Endothelial cell of umbilical vein (primary cell): Measurements from ENCODE around the gene MPP3. TPM values are rescaled to one million over a fixed set of nuclear protein-coding genes. Genes with fewer than 3 reads are reported as not detected.

ENCODE experiments used
- BruUV-seq: library from RNA; stranded (reverse); fragments of 400-500 nt; replicated peaks from 2 replicates; lab custom pipeline; 2021; lab: Mats Ljungman, UMichigan
- CTCF ChIA-PET: fragments of 300-600, 350-600 bp; sonication (Branson Sonifier 250); formaldehyde crosslinking; loops from one replicate; lab custom pipeline; 2021; ENCODE audit warnings: antibody characterized with exemption, inconsistent platforms; lab: Charles Lee
- POLR2A ChIA-PET: fragments of 300-600, 350-600 bp; sonication (Branson Sonifier 250); formaldehyde crosslinking; loops from one replicate; lab custom pipeline; 2021; ENCODE audit warnings: antibody characterized with exemption, inconsistent platforms; lab: Charles Lee
- DNase-seq: peaks from one replicate; pipeline ENCODE4 v3.0.0-alpha.2; 2011; ENCODE audit warnings: low read depth, low spot score
- FAIRE-seq: peaks from 2 replicates; lab custom pipeline; 2011; peaks lifted over from hg19 to GRCh38; lab: Jason Lieb, UNC
- H2AFZ ChIP-seq: 2 replicates; pipeline ENCODE4 v1.6.0; 2012; ENCODE audit warnings: low read depth, low read length, control low read depth, inconsistent platforms
- H3K27ac ChIP-seq: 2 replicates; pipeline ENCODE4 v1.5.1; 2011; ENCODE audit warnings: low read depth, mild to moderate bottlenecking, control low read depth, low read length, moderate library complexity; ENCODE audit not compliant: insufficient read depth
- H3K27me3 ChIP-seq, 2 experiments: 2 replicates each; pipeline versions ENCODE4 v1.6.0 to v1.6.1; 2011; ENCODE audit warnings: low read length in 2 of 2, mixed read lengths in 1 of 2; ENCODE audit not compliant: control insufficient read depth in 2 of 2, insufficient read depth in 2 of 2
- H3K36me3 ChIP-seq, 2 experiments: 2 replicates in 1 of 2; 3 replicates in 1 of 2; pipeline ENCODE4 v1.5.1; 2011; ENCODE audit warnings: low read length in 2 of 2, mild to moderate bottlenecking in 1 of 2, moderate library complexity in 1 of 2; ENCODE audit not compliant: control insufficient read depth in 2 of 2, insufficient read depth in 2 of 2; ENCODE audit errors: extremely low read depth in 1 of 2
- H3K4me1 ChIP-seq: 3 replicates; pipeline ENCODE4 v1.5.1; 2011; ENCODE audit warnings: mild to moderate bottlenecking, low read length; ENCODE audit not compliant: control insufficient read depth, insufficient read depth; ENCODE audit errors: extremely low read depth
- H3K4me2 ChIP-seq: 2 replicates; pipeline ENCODE4 v1.6.1; 2011; ENCODE audit warnings: low read length, control low read depth, mixed read lengths; ENCODE audit not compliant: insufficient read depth
- H3K4me3 ChIP-seq, 3 experiments: fragments of 200-600 bp in 1 of 3; sonication (generic), shearing (Covaris generic) in 1 of 3; replicated peaks in 1 of 3; 2 replicates each; pipeline ENCODE4 v1.5.1; 2011 to 2016; ENCODE audit warnings: control low read depth in 3 of 3, low read length in 3 of 3, mild to moderate bottlenecking in 2 of 3, inconsistent platforms in 1 of 3, low read depth in 1 of 3, moderate library complexity in 1 of 3; ENCODE audit not compliant: insufficient read depth in 1 of 3
- H3K79me2 ChIP-seq: 2 replicates; pipeline ENCODE4 v1.6.0; 2012; ENCODE audit warnings: low read length, inconsistent platforms; ENCODE audit not compliant: control insufficient read depth, insufficient read depth
- H3K9ac ChIP-seq: replicated peaks from 2 replicates; pipeline ENCODE3; 2011; ENCODE audit warnings: low read length, control low read depth; ENCODE audit not compliant: insufficient read depth; ENCODE audit errors: extremely low read depth
- H3K9me1 ChIP-seq: replicated peaks from 3 replicates; pipeline ENCODE4 v1.6.0; 2011; ENCODE audit warnings: mild to moderate bottlenecking, low read length; ENCODE audit not compliant: control insufficient read depth, insufficient read depth; ENCODE audit errors: extremely low read depth
- H3K9me3 ChIP-seq: replicated peaks from 2 replicates; pipeline ENCODE4 v1.5.1; 2012; ENCODE audit warnings: low read length, inconsistent platforms; ENCODE audit not compliant: control insufficient read depth, insufficient read depth
- H4K20me1 ChIP-seq: replicated peaks from 2 replicates; pipeline ENCODE3; 2011; ENCODE audit warnings: mild to moderate bottlenecking, low read length; ENCODE audit not compliant: control insufficient read depth, insufficient read depth; ENCODE audit errors: extremely low read depth
- EZH2 ChIP-seq: IDR thresholded peaks from 2 replicates; pipeline ENCODE4 v1.6.1; 2012; ENCODE audit warnings: borderline replicate concordance, low read depth, mild to moderate bottlenecking, moderate library complexity, low read length, inconsistent platforms; ENCODE audit not compliant: severe bottlenecking
- FOS ChIP-seq: IDR thresholded peaks from 2 replicates; pipeline ENCODE4 v1.6.1; 2011; ENCODE audit warnings: mild to moderate bottlenecking, low read length, moderate library complexity, borderline replicate concordance; ENCODE audit not compliant: insufficient read depth
- GATA2 ChIP-seq: IDR thresholded peaks from 2 replicates; pipeline ENCODE4 v1.7.0; 2011; ENCODE audit warnings: low read depth, mild to moderate bottlenecking, moderate library complexity, mixed read lengths, low read length; ENCODE audit not compliant: insufficient read length, insufficient read depth
- JUN ChIP-seq: IDR thresholded peaks from 2 replicates; pipeline ENCODE4 v1.6.1; 2011; ENCODE audit warnings: borderline replicate concordance, low read depth; ENCODE audit not compliant: insufficient read length, insufficient read depth
- MYC ChIP-seq: IDR thresholded peaks from one replicate; pipeline ENCODE4 v1.6.1; 2011; ENCODE audit warnings: mild to moderate bottlenecking, low read depth, low read length
- POLR2A ChIP-seq: IDR thresholded peaks from 2 replicates; pipeline ENCODE4 v1.6.1; 2012; ENCODE audit warnings: low read depth, mild to moderate bottlenecking, control low read depth, low read length
- POLR2AphosphoS5 ChIP-seq: IDR thresholded peaks from 2 replicates; pipeline ENCODE4 v1.6.1; 2012; ENCODE audit warnings: low read depth, mild to moderate bottlenecking, control low read depth, low read length, moderate library complexity; ENCODE audit not compliant: insufficient read depth
- dilution Hi-C: fragments of 300-500 bp; cut with MboI; formaldehyde crosslinking; loops from one replicate; pipeline ENCODE4 v1.15.0; 2019; ENCODE audit warnings: low sequenced_read_pairs; ENCODE audit not compliant: extremely low pct_ligation_motif_present
- intact Hi-C: fragments of 100-400 bp; cut with micrococcal nuclease; formaldehyde crosslinking; loops from one replicate; pipeline ENCODE4 v1.10.0; 2022
- polyA plus RNA-seq, 4 experiments: library from polyadenylated mRNA; depleted of rRNA in 3 of 4; stranded (reverse) in 3 of 4; unstranded in 1 of 4; fragments of >200 nt; gene quantifications; 2 replicates each; pipeline versions ENCODE4 v1.2.1 to v1.2.3, GENCODE V29; 2011 to 2012; ENCODE audit warnings: missing spikeins in 1 of 4
- total RNA-seq: library from RNA; stranded (reverse); gene quantifications from 2 replicates; pipeline ENCODE4 v1.2.3, GENCODE V29; 2021
- TF ChIP-seq, protein P1 (sequence below), 2 donors: IDR thresholded peaks; 1 replicate in 1 of 2; 2 replicates in 1 of 2; pipeline ENCODE4 v1.5.1; 2011; ENCODE audit warnings: low read length in 2 of 2, mild to moderate bottlenecking in 2 of 2, moderate library complexity in 2 of 2, control low read depth in 1 of 2, inconsistent platforms in 1 of 2, low read depth in 1 of 2; ENCODE audit not compliant: insufficient read depth in 1 of 2; ENCODE audit errors: extremely low read depth in 1 of 2
- TF ChIP-seq, protein P2 (sequence below): IDR thresholded peaks from 2 replicates; pipeline ENCODE4 v1.6.1; 2011; ENCODE audit not compliant: insufficient read depth, insufficient read length

The MPP3 gene
- total and polyA plus RNA-seq, 2 donors (not counting 3 experiments of a cell fraction or from before 2014, with no cell fraction given) = 6.1 to 11.3 TPM

DNA sequence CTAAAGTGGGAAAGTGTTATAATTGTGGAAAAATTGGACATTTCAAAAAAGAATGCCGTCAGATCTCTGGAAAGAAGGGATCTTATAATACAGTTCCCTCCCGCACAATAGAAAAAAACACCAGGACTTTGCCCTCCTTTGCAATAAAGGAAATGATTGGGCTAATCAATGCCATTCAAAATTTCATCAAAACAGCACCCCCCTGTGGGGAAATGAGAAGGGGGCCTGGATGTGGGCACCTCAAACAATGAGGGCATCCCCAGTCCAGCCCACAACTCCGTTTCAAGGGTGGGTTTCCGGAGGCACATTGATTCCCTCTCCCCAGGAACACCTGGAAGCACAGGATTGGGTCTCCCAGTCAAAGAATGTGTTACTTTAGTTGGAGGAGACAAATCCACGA, 40.1 kb upstream of the MPP3 start:
- intact Hi-C loops = no loop called here
- Histone ChIP-seq H3K36me3 (no peaks in the 10 kb centered on the region), H3K27me3 (peaks cover 6 to 15% of the 10 kb centered on the region in 2 experiments), H3K4me3 (no peak overlapping the region), H3K79me2 (no peaks in the 10 kb centered on the region), H3K9ac (no peak overlapping the region), H3K4me1 (no peaks in the 10 kb centered on the region), H3K27ac (no peak overlapping the region), H3K4me2 (no peak overlapping the region), H2AFZ (no peak overlapping the region), H3K9me1 (no peaks in the 10 kb centered on the region), H3K9me3 (no peaks in the 10 kb centered on the region), H4K20me1 (no peaks in the 10 kb centered on the region)
- TF ChIP-seq POLR2AphosphoS5 = no peak
- TF ChIP-seq EZH2 = no peak
- no peak for TF ChIP-seq FOS
- TF ChIP-seq GATA2 = no peak
- TF ChIP-seq, protein P1, sequence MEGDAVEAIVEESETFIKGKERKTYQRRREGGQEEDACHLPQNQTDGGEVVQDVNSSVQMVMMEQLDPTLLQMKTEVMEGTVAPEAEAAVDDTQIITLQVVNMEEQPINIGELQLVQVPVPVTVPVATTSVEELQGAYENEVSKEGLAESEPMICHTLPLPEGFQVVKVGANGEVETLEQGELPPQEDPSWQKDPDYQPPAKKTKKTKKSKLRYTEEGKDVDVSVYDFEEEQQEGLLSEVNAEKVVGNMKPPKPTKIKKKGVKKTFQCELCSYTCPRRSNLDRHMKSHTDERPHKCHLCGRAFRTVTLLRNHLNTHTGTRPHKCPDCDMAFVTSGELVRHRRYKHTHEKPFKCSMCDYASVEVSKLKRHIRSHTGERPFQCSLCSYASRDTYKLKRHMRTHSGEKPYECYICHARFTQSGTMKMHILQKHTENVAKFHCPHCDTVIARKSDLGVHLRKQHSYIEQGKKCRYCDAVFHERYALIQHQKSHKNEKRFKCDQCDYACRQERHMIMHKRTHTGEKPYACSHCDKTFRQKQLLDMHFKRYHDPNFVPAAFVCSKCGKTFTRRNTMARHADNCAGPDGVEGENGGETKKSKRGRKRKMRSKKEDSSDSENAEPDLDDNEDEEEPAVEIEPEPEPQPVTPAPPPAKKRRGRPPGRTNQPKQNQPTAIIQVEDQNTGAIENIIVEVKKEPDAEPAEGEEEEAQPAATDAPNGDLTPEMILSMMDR (IDR thresholded peaks at IDR 0.05; ENCODE audit: extremely low read depth in 1 of 2, insufficient read depth in 1 of 2, low read depth in 1 of 2, low read length in 2 of 2) = no peak
- TF ChIP-seq, protein P2, sequence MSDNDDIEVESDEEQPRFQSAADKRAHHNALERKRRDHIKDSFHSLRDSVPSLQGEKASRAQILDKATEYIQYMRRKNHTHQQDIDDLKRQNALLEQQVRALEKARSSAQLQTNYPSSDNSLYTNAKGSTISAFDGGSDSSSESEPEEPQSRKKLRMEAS = no peak
- no peak for TF ChIP-seq POLR2A
- no peak for TF ChIP-seq MYC
- no peak for TF ChIP-seq JUN
- no peak for FAIRE-seq
- dilution Hi-C loops = no loop called here
- BruUV-seq = no TSS peak
- DNase-seq = no peak
- CTCF ChIA-PET = no interaction called here
- POLR2A ChIA-PET = no interaction called here
